WTC11 (cell line): ENCODE data around the gene TTC33. TPM values are rescaled to one million over a fixed set of nuclear protein-coding genes. Genes with fewer than 3 reads are reported as not detected.

Source experiments
- ATAC-seq: fragments of 200-7000 bp; cut with Tn5 transposase; 2 replicates; pipeline ENCODE4 v1.10.0; 2021; ENCODE audit warnings: mild to moderate bottlenecking, moderate library complexity
- CTCF ChIA-PET: fragments of 300-600 bp; sonication (Branson Sonifier 250); formaldehyde crosslinking; loops from one replicate; lab custom pipeline; 2021; ENCODE audit warnings: antibody characterized with exemption; lab: Charles Lee
- POLR2A ChIA-PET: fragments of 350-600 bp; sonication (Branson Sonifier 250); formaldehyde crosslinking; loops from one replicate; lab custom pipeline; 2021; ENCODE audit warnings: antibody characterized with exemption; lab: Charles Lee
- DNase-seq: peaks from one replicate; pipeline ENCODE4 v3.0.0; 2021; ENCODE audit warnings: low spot score
- H3K27ac Mint-ChIP-seq: 2 replicates; pipeline ENCODE4 v1.8.0; 2021; ENCODE audit warnings: mixed read lengths
- H3K27me3 Mint-ChIP-seq: 2 replicates; pipeline ENCODE4 v1.8.0; 2021; ENCODE audit warnings: low read depth, mild to moderate bottlenecking, moderate library complexity, mixed read lengths
- H3K36me3 Mint-ChIP-seq: 2 replicates; pipeline ENCODE4 v1.8.0; 2021; ENCODE audit warnings: mixed read lengths
- H3K4me1 Mint-ChIP-seq: 2 replicates; pipeline ENCODE4 v1.8.0; 2022; ENCODE audit warnings: mixed read lengths
- H3K4me3 Mint-ChIP-seq: 2 replicates; pipeline ENCODE4 v1.8.0; 2021; ENCODE audit warnings: mild to moderate bottlenecking, moderate library complexity, mixed read lengths
- H3K9me3 Mint-ChIP-seq: 2 replicates; pipeline ENCODE4 v1.8.0; 2021; ENCODE audit warnings: mixed read lengths
- CREB1 ChIP-seq: sonication (generic); formaldehyde crosslinking; IDR thresholded peaks from 2 replicates; pipeline ENCODE4 v1.8.0; 2023; ENCODE audit warnings: mild to moderate bottlenecking, missing genetic modification reagents
- GTF2I ChIP-seq: fragments of 250-450 bp; sonication (Bioruptor Pico); conservative IDR thresholded peaks from 2 replicates; pipeline ENCODE4 v1.4.0; 2021; ENCODE audit warnings: mild to moderate bottlenecking
- PRRX2 ChIP-seq: fragments of 250-450 bp; sonication (Bioruptor Pico); IDR thresholded peaks from 2 replicates; pipeline ENCODE4 v1.8.0; 2021; ENCODE audit warnings: mild to moderate bottlenecking
- total RNA-seq: library from RNA; stranded (reverse); gene quantifications from 3 replicates; pipeline ENCODE4 v1.2.3, GENCODE V29; 2021
- TF ChIP-seq, protein P1 (sequence below): fragments of 250-450 bp; sonication (Bioruptor Pico); IDR thresholded peaks from 2 replicates; pipeline ENCODE4 v1.9.0; 2021; ENCODE audit warnings: mild to moderate bottlenecking, borderline replicate concordance
- TF ChIP-seq, protein P2 (sequence below): fragments of 250-450 bp; sonication (Bioruptor Pico); IDR thresholded peaks from 2 replicates; pipeline ENCODE4 v1.9.0; 2021; ENCODE audit warnings: mild to moderate bottlenecking
- TF ChIP-seq, protein P3 (sequence below): sonication (generic); formaldehyde crosslinking; IDR thresholded peaks from 2 replicates; pipeline ENCODE4 v1.8.1; 2022; ENCODE audit warnings: mild to moderate bottlenecking, moderate library complexity, missing genetic modification reagents
- TF ChIP-seq, protein P4 (sequence below): sonication (generic); formaldehyde crosslinking; IDR thresholded peaks from 2 replicates; pipeline ENCODE4 v1.8.1; 2023; ENCODE audit warnings: mild to moderate bottlenecking, missing genetic modification reagents, borderline replicate concordance
- TF ChIP-seq, protein P5 (sequence below): sonication (generic); formaldehyde crosslinking; IDR thresholded peaks from 2 replicates; pipeline ENCODE4 v1.8.0; 2023; ENCODE audit warnings: missing genetic modification reagents
- TF ChIP-seq, protein P6 (sequence below): sonication (generic); formaldehyde crosslinking; IDR thresholded peaks from 2 replicates; pipeline ENCODE4 v1.8.0; 2022; ENCODE audit warnings: mild to moderate bottlenecking, missing genetic modification reagents
- TF ChIP-seq, protein P7 (sequence below): sonication (generic); formaldehyde crosslinking; IDR thresholded peaks from 2 replicates; pipeline ENCODE4 v1.8.0; 2023; ENCODE audit warnings: mild to moderate bottlenecking, missing genetic modification reagents
- TF ChIP-seq, protein P8 (sequence below): fragments of 250-450 bp; sonication (Bioruptor Pico); IDR thresholded peaks from 2 replicates; pipeline ENCODE4 v1.9.0; 2021; ENCODE audit warnings: moderate library complexity, mild to moderate bottlenecking, inconsistent platforms, borderline replicate concordance
- TF ChIP-seq, protein P9 (sequence below): sonication (generic); formaldehyde crosslinking; IDR thresholded peaks from 2 replicates; pipeline ENCODE4 v1.8.1; 2022; ENCODE audit warnings: missing genetic modification reagents, borderline replicate concordance

Gene TTC33
- total RNA-seq, 1 experiment from 2014 or later = 9.2 TPM

DNA sequence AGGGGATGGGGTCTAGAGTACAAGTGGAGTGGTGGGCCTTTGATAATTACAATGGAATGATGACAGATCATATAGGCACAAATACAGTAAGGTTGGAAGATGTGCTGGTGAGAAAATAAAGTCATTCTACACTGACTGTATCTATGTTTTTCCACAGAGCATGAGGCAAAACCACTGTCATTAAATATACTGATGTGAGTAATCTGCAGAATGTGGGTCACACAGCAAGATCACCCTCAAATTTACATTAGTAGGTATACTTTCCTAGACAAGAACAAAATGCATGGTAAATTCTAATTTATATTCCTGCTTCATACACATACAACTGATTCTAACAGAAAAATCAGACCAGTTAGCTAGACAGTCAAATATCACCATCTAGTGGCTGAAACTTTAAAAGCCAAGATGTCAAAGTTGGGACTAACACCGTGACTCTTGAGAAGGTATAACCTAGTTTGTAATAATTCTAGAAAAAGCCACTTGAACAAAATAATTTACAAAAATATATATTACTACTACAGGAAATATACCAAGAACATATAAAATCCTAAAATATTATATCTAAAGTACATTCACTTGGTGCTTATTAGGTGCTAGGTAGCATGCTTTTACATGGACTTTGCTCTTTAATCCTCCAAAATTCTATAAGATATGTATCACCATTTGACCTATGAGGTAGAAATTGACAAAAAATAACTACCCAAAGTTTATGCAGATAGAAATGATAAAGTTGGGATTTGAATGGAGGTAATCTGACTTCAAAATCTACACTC is 19.5 kb downstream of the TTC33 start:
- Mint-ChIP-seq H3K36me3 (peaks cover 14% of the 10 kb centered on the region), H3K4me1 (no peaks in the 10 kb centered on the region), H3K27ac (no peak overlapping the region), H3K9me3 (peaks cover 11% of the 10 kb centered on the region; the same call in 1 of the 2 replicates)
- no peak for ATAC-seq
- POLR2A ChIA-PET = no interaction called here
- no peak for TF ChIP-seq CREB1 (CRISPR knock-in tag)
- TF ChIP-seq, protein P1, sequence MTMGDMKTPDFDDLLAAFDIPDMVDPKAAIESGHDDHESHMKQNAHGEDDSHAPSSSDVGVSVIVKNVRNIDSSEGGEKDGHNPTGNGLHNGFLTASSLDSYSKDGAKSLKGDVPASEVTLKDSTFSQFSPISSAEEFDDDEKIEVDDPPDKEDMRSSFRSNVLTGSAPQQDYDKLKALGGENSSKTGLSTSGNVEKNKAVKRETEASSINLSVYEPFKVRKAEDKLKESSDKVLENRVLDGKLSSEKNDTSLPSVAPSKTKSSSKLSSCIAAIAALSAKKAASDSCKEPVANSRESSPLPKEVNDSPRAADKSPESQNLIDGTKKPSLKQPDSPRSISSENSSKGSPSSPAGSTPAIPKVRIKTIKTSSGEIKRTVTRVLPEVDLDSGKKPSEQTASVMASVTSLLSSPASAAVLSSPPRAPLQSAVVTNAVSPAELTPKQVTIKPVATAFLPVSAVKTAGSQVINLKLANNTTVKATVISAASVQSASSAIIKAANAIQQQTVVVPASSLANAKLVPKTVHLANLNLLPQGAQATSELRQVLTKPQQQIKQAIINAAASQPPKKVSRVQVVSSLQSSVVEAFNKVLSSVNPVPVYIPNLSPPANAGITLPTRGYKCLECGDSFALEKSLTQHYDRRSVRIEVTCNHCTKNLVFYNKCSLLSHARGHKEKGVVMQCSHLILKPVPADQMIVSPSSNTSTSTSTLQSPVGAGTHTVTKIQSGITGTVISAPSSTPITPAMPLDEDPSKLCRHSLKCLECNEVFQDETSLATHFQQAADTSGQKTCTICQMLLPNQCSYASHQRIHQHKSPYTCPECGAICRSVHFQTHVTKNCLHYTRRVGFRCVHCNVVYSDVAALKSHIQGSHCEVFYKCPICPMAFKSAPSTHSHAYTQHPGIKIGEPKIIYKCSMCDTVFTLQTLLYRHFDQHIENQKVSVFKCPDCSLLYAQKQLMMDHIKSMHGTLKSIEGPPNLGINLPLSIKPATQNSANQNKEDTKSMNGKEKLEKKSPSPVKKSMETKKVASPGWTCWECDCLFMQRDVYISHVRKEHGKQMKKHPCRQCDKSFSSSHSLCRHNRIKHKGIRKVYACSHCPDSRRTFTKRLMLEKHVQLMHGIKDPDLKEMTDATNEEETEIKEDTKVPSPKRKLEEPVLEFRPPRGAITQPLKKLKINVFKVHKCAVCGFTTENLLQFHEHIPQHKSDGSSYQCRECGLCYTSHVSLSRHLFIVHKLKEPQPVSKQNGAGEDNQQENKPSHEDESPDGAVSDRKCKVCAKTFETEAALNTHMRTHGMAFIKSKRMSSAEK (CRISPR knock-in tag) = no peak
- TF ChIP-seq, protein P2, sequence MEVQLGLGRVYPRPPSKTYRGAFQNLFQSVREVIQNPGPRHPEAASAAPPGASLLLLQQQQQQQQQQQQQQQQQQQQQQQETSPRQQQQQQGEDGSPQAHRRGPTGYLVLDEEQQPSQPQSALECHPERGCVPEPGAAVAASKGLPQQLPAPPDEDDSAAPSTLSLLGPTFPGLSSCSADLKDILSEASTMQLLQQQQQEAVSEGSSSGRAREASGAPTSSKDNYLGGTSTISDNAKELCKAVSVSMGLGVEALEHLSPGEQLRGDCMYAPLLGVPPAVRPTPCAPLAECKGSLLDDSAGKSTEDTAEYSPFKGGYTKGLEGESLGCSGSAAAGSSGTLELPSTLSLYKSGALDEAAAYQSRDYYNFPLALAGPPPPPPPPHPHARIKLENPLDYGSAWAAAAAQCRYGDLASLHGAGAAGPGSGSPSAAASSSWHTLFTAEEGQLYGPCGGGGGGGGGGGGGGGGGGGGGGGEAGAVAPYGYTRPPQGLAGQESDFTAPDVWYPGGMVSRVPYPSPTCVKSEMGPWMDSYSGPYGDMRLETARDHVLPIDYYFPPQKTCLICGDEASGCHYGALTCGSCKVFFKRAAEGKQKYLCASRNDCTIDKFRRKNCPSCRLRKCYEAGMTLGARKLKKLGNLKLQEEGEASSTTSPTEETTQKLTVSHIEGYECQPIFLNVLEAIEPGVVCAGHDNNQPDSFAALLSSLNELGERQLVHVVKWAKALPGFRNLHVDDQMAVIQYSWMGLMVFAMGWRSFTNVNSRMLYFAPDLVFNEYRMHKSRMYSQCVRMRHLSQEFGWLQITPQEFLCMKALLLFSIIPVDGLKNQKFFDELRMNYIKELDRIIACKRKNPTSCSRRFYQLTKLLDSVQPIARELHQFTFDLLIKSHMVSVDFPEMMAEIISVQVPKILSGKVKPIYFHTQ (CRISPR knock-in tag) = no peak
- no peak for TF ChIP-seq GTF2I (CRISPR knock-in tag)
- TF ChIP-seq, protein P3, sequence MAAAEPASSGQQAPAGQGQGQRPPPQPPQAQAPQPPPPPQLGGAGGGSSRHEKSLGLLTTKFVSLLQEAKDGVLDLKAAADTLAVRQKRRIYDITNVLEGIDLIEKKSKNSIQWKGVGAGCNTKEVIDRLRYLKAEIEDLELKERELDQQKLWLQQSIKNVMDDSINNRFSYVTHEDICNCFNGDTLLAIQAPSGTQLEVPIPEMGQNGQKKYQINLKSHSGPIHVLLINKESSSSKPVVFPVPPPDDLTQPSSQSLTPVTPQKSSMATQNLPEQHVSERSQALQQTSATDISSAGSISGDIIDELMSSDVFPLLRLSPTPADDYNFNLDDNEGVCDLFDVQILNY (CRISPR knock-in tag) = no peak
- TF ChIP-seq, protein P4, sequence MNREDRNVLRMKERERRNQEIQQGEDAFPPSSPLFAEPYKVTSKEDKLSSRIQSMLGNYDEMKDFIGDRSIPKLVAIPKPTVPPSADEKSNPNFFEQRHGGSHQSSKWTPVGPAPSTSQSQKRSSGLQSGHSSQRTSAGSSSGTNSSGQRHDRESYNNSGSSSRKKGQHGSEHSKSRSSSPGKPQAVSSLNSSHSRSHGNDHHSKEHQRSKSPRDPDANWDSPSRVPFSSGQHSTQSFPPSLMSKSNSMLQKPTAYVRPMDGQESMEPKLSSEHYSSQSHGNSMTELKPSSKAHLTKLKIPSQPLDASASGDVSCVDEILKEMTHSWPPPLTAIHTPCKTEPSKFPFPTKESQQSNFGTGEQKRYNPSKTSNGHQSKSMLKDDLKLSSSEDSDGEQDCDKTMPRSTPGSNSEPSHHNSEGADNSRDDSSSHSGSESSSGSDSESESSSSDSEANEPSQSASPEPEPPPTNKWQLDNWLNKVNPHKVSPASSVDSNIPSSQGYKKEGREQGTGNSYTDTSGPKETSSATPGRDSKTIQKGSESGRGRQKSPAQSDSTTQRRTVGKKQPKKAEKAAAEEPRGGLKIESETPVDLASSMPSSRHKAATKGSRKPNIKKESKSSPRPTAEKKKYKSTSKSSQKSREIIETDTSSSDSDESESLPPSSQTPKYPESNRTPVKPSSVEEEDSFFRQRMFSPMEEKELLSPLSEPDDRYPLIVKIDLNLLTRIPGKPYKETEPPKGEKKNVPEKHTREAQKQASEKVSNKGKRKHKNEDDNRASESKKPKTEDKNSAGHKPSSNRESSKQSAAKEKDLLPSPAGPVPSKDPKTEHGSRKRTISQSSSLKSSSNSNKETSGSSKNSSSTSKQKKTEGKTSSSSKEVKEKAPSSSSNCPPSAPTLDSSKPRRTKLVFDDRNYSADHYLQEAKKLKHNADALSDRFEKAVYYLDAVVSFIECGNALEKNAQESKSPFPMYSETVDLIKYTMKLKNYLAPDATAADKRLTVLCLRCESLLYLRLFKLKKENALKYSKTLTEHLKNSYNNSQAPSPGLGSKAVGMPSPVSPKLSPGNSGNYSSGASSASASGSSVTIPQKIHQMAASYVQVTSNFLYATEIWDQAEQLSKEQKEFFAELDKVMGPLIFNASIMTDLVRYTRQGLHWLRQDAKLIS (CRISPR knock-in tag) = no peak
- TF ChIP-seq, all 79 proteins: peak for 0
- no peak overlapping the region for H3K4me3 Mint-ChIP-seq
- no peak for DNase-seq
- CTCF ChIA-PET = interaction anchor here (1.0 kb wide), 1 partner anchor 788 kb away, joined by 4 read pairs; no protein-coding TSS in a partner anchor
- H3K27me3 Mint-ChIP-seq = no peaks in the 10 kb centered on the region

DNA sequence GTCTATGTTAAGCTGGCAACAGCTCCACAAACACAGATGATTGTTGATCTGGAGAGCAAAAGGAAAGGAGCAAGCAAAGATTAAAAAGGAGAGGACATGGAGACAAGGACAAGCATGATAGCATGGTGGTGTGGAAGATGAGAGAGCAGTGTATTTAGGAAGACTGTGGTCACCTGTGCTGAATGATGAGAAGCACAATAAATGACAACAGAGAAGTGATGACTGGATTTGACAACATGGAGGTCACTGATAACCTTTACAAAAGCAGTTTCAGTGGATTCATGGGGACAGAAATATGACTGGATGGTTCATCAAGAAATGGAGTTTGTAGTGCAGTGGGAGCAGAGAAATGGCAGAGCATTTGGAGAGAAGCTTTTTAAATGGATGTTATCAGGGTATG is 20.2 kb downstream of the TTC33 start:
- Mint-ChIP-seq H3K4me1 (no peaks in the 10 kb centered on the region), H3K4me3 (no peak overlapping the region), H3K27me3 (no peaks in the 10 kb centered on the region), H3K9me3 (peaks cover 7% of the 10 kb centered on the region; the same call in 1 of the 2 replicates), H3K36me3 (peaks cover 7% of the 10 kb centered on the region), H3K27ac (peak overlapping the region; percentile 26; the same call in 1 of the 2 replicates)
- ATAC-seq = no peak
- ChIA-PET CTCF (interaction anchor here (1.0 to 1.3 kb wide), 2 partner anchors 46 to 787 kb away, joined by 3 to 4 read pairs; no protein-coding TSS in a partner anchor), POLR2A (no interaction called here)
- no peak for DNase-seq
- TF ChIP-seq, protein P5, sequence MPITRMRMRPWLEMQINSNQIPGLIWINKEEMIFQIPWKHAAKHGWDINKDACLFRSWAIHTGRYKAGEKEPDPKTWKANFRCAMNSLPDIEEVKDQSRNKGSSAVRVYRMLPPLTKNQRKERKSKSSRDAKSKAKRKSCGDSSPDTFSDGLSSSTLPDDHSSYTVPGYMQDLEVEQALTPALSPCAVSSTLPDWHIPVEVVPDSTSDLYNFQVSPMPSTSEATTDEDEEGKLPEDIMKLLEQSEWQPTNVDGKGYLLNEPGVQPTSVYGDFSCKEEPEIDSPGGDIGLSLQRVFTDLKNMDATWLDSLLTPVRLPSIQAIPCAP (CRISPR knock-in tag) = no peak
- TF ChIP-seq, protein P6, sequence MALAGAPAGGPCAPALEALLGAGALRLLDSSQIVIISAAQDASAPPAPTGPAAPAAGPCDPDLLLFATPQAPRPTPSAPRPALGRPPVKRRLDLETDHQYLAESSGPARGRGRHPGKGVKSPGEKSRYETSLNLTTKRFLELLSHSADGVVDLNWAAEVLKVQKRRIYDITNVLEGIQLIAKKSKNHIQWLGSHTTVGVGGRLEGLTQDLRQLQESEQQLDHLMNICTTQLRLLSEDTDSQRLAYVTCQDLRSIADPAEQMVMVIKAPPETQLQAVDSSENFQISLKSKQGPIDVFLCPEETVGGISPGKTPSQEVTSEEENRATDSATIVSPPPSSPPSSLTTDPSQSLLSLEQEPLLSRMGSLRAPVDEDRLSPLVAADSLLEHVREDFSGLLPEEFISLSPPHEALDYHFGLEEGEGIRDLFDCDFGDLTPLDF = no peak
- TF ChIP-seq, protein P7, sequence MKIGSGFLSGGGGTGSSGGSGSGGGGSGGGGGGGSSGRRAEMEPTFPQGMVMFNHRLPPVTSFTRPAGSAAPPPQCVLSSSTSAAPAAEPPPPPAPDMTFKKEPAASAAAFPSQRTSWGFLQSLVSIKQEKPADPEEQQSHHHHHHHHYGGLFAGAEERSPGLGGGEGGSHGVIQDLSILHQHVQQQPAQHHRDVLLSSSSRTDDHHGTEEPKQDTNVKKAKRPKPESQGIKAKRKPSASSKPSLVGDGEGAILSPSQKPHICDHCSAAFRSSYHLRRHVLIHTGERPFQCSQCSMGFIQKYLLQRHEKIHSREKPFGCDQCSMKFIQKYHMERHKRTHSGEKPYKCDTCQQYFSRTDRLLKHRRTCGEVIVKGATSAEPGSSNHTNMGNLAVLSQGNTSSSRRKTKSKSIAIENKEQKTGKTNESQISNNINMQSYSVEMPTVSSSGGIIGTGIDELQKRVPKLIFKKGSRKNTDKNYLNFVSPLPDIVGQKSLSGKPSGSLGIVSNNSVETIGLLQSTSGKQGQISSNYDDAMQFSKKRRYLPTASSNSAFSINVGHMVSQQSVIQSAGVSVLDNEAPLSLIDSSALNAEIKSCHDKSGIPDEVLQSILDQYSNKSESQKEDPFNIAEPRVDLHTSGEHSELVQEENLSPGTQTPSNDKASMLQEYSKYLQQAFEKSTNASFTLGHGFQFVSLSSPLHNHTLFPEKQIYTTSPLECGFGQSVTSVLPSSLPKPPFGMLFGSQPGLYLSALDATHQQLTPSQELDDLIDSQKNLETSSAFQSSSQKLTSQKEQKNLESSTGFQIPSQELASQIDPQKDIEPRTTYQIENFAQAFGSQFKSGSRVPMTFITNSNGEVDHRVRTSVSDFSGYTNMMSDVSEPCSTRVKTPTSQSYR (CRISPR knock-in tag) = no peak
- TF ChIP-seq, protein P8, sequence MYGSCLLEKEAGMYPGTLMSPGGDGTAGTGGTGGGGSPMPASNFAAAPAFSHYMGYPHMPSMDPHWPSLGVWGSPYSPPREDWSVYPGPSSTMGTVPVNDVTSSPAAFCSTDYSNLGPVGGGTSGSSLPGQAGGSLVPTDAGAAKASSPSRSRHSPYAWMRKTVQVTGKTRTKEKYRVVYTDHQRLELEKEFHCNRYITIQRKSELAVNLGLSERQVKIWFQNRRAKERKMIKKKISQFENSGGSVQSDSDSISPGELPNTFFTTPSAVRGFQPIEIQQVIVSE (CRISPR knock-in tag) = no peak
- TF ChIP-seq PRRX2 = no peak
- TF ChIP-seq, protein P9, sequence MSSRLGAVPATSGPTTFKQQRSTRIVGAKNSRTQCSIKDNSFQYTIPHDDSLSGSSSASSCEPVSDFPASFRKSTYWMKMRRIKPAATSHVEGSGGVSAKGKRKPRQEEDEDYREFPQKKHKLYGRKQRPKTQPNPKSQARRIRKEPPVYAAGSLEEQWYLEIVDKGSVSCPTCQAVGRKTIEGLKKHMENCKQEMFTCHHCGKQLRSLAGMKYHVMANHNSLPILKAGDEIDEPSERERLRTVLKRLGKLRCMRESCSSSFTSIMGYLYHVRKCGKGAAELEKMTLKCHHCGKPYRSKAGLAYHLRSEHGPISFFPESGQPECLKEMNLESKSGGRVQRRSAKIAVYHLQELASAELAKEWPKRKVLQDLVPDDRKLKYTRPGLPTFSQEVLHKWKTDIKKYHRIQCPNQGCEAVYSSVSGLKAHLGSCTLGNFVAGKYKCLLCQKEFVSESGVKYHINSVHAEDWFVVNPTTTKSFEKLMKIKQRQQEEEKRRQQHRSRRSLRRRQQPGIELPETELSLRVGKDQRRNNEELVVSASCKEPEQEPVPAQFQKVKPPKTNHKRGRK (CRISPR knock-in tag) = no peak
